T-cell (primary cell): ENCODE data around the gene TMEM232. TPM values are rescaled to one million over a fixed set of nuclear protein-coding genes. Genes with fewer than 3 reads are reported as not detected.

Source experiments
- ATAC-seq, 4 experiments: fragments of 200-7000 bp in 3 of 4; fragments of 150-1000 bp in 1 of 4; cut with Tn5 transposase; replicated peaks in 1 of 4; 1 replicate in 3 of 4; 2 replicates in 1 of 4; pipeline ENCODE4 v1.10.0; 2021; ENCODE audit warnings: moderate library complexity in 3 of 4, mild to moderate bottlenecking in 2 of 4, moderate number of reproducible peaks in 1 of 4
- CTCF ChIA-PET, 2 donors: fragments of 300-600 bp; sonication (Branson Sonifier 250); formaldehyde crosslinking; loops; one replicate each; lab custom pipeline; 2022; ENCODE audit warnings: antibody characterized with exemption in 2 of 2; lab: Charles Lee
- POLR2A ChIA-PET, 2 donors: fragments of 300-600 bp; sonication (Branson Sonifier 250); formaldehyde crosslinking; loops; one replicate each; lab custom pipeline; 2022; ENCODE audit warnings: antibody characterized with exemption in 2 of 2; lab: Charles Lee
- DNase-seq, 35 experiments: peaks; one replicate each; pipeline versions ENCODE4 v3.0.0 to v3.0.0-alpha.2; 2013 to 2023
- H3K27ac ChIP-seq: one replicate; pipeline ENCODE4 v1.5.1; 2013; ENCODE audit warnings: low read length
- H3K27me3 ChIP-seq, 2 experiments: replicated peaks in 1 of 2; 1 replicate in 1 of 2; 2 replicates in 1 of 2; pipeline versions ENCODE4 v1.6.1 to v1.7.0; 2013; ENCODE audit warnings: low read length in 1 of 2, mixed read lengths in 1 of 2; ENCODE audit not compliant: control insufficient read depth in 2 of 2, insufficient read depth in 2 of 2; ENCODE audit errors: extremely low read depth in 1 of 2
- H3K36me3 ChIP-seq, 2 donors: 1 replicate in 1 of 2; 2 replicates in 1 of 2; pipeline versions ENCODE4 v1.6.1 to v1.7.0; 2013; ENCODE audit warnings: low read length in 1 of 2; ENCODE audit not compliant: control insufficient read depth in 2 of 2, insufficient read depth in 1 of 2; ENCODE audit errors: extremely low read depth in 1 of 2
- H3K4me1 ChIP-seq, 2 experiments: 1 replicate in 1 of 2; 2 replicates in 1 of 2; pipeline versions ENCODE4 v1.6.1 to v1.7.0; 2013; ENCODE audit warnings: low read length in 2 of 2, mixed read lengths in 1 of 2; ENCODE audit not compliant: insufficient read depth in 2 of 2, control insufficient read depth in 1 of 2; ENCODE audit errors: extremely low read depth in 1 of 2
- H3K4me3 ChIP-seq, 2 donors: 1 replicate in 1 of 2; 2 replicates in 1 of 2; pipeline versions ENCODE4 v1.5.1 to v1.7.0; 2013; ENCODE audit warnings: mild to moderate bottlenecking in 2 of 2, low read length in 1 of 2, moderate library complexity in 1 of 2; ENCODE audit not compliant: control insufficient read depth in 1 of 2; ENCODE audit errors: extremely low read depth in 1 of 2
- H3K9me3 ChIP-seq: 2 replicates; pipeline ENCODE4 v1.7.0; 2013
- H3K27ac Mint-ChIP-seq, 2 donors: one replicate each; pipeline ENCODE4 v1.8.0; 2020 to 2021; ENCODE audit warnings: mild to moderate bottlenecking in 2 of 2, mixed read lengths in 2 of 2
- H3K27me3 Mint-ChIP-seq, 2 donors: one replicate each; pipeline ENCODE4 v1.8.0; 2021 to 2022; ENCODE audit warnings: mixed read lengths in 2 of 2
- H3K36me3 Mint-ChIP-seq: one replicate; pipeline ENCODE4 v1.8.0; 2021; ENCODE audit warnings: mixed read lengths
- H3K4me1 Mint-ChIP-seq, 3 donors: one replicate each; pipeline ENCODE4 v1.8.0; 2020 to 2022; ENCODE audit warnings: mixed read lengths in 3 of 3, mild to moderate bottlenecking in 1 of 3
- H3K4me3 Mint-ChIP-seq, 3 donors: one replicate each; pipeline ENCODE4 v1.8.0; 2020 to 2022; ENCODE audit warnings: mild to moderate bottlenecking in 3 of 3, mixed read lengths in 3 of 3, moderate library complexity in 3 of 3
- H3K9me3 Mint-ChIP-seq, 3 donors: one replicate each; pipeline ENCODE4 v1.8.0; 2020 to 2022; ENCODE audit warnings: mixed read lengths in 3 of 3
- WGBS: methylation state at CpG from one replicate; pipeline ENCODE4 v1.1.5; 2013; ENCODE audit warnings: missing lambda C conversion rate; ENCODE audit not compliant: insufficient coverage; 5-methylcytosine and 5-hydroxymethylcytosine counted together
- total RNA-seq, 35 experiments: library from RNA in 6 of 35; stranded (reverse) in 6 of 35; fragments of 120-200 nt in 1 of 35; gene quantifications; one replicate each; pipeline versions ENCODE4 v1.2.1 to v1.2.4 and lab custom pipeline; 2013 to 2026

The TMEM232 gene
- total RNA-seq, 5 donors from 2014 or later (not counting 1 experiment from before 2014, with no cell fraction given), result 1.1 to 2.9 (median 1.5) TPM

GRCh38 chr5:110409571-110409970, 316.9 kb downstream of the TMEM232 start:
- Histone ChIP-seq H3K27ac (no peak overlapping the region), H3K4me1 (no peaks in the 10 kb centered on the region), H3K36me3 (no peaks in the 10 kb centered on the region), H3K9me3 (no peaks in the 10 kb centered on the region), H3K4me3 (no peak overlapping the region), H3K27me3 (no peaks in the 10 kb centered on the region)
- ChIA-PET CTCF (interaction anchor here in 1 of 2 donors (1.6 kb wide), 1 partner anchor 719 kb away, joined by 3 read pairs; no protein-coding TSS in a partner anchor), POLR2A (interaction anchor here in 1 of 2 donors (0.6 kb wide), 1 partner anchor 19 kb away, joined by 3 read pairs; no protein-coding TSS in a partner anchor)
- Mint-ChIP-seq H3K4me1 (no peaks in the 10 kb centered on the region), H3K9me3 (no peaks in the 10 kb centered on the region), H3K36me3 (no peaks in the 10 kb centered on the region), H3K27me3 (no peaks in the 10 kb centered on the region), H3K4me3 (no peak overlapping the region), H3K27ac (no peak overlapping the region)
- ATAC-seq (no peak), DNase-seq (no peak)
- WGBS, result no CpG with 5 or more reads among the region's 3 CpGs

GRCh38 chr5:110402562-110402961, 323.9 kb downstream of the TMEM232 start:
- Mint-ChIP-seq H3K27me3 (peaks cover 0 to 3% of the 10 kb centered on the region in 2 donors), H3K36me3 (no peaks in the 10 kb centered on the region), H3K9me3 (no peaks in the 10 kb centered on the region), H3K4me3 (no peak overlapping the region), H3K4me1 (no peaks in the 10 kb centered on the region), H3K27ac (no peak overlapping the region)
- POLR2A ChIA-PET, result no interaction called here
- Histone ChIP-seq H3K4me3 (no peak overlapping the region), H3K27me3 (no peaks in the 10 kb centered on the region), H3K9me3 (no peaks in the 10 kb centered on the region), H3K4me1 (no peaks in the 10 kb centered on the region), H3K27ac (no peak overlapping the region), H3K36me3 (no peaks in the 10 kb centered on the region)
- WGBS, result 80% methylated on average over 1 of the region's 1 CpG
- no peak for DNase-seq
- CTCF ChIA-PET, result no interaction called here
- ATAC-seq, result no peak

- Histone ChIP-seq H3K27ac (no peak overlapping the region), H3K4me3 (no peak overlapping the region), H3K36me3 (no peaks in the 10 kb centered on the region), H3K27me3 (no peaks in the 10 kb centered on the region), H3K9me3 (no peaks in the 10 kb centered on the region), H3K4me1 (no peaks in the 10 kb centered on the region)
- POLR2A ChIA-PET, result no interaction called here
- H3K27ac Mint-ChIP-seq, result no peak overlapping the region
- H3K27me3 Mint-ChIP-seq, result peaks cover 0 to 3% of the 10 kb centered on the region in 2 donors
- no peaks in the 10 kb centered on the region for H3K9me3 Mint-ChIP-seq
- CTCF ChIA-PET, result no interaction called here
- DNase-seq (no peak), ATAC-seq (no peak)
- H3K4me1 Mint-ChIP-seq, result no peaks in the 10 kb centered on the region
- H3K36me3 Mint-ChIP-seq, result no peaks in the 10 kb centered on the region
- no CpG with 5 or more reads among the region's 4 CpGs for WGBS
- H3K4me3 Mint-ChIP-seq, result no peak overlapping the region
Observed at GRCh38 chr5:110401881-110402280, 324.6 kb downstream of the TMEM232 start.

GRCh38 chr5:110398951-110399350, 327.5 kb downstream of the TMEM232 start:
- H3K4me1 Mint-ChIP-seq, result no peaks in the 10 kb centered on the region
- H3K27ac ChIP-seq, result no peak overlapping the region
- POLR2A ChIA-PET, result no interaction called here
- H3K27me3 Mint-ChIP-seq, result peaks cover 0 to 3% of the 10 kb centered on the region in 2 donors
- H3K9me3 Mint-ChIP-seq, result no peaks in the 10 kb centered on the region
- H3K4me1 ChIP-seq, result no peaks in the 10 kb centered on the region
- no peak overlapping the region for H3K4me3 Mint-ChIP-seq
- H3K9me3 ChIP-seq, result no peaks in the 10 kb centered on the region
- H3K4me3 ChIP-seq, result no peak overlapping the region
- H3K27ac Mint-ChIP-seq, result no peak overlapping the region
- H3K36me3 ChIP-seq, result no peaks in the 10 kb centered on the region
- CTCF ChIA-PET, result interaction anchor here in 1 of 2 donors (1.1 kb wide), 1 partner anchor 13 kb away, joined by 3 read pairs; no protein-coding TSS in a partner anchor
- no peaks in the 10 kb centered on the region for H3K27me3 ChIP-seq
- ATAC-seq, result no peak
- no CpG with 5 or more reads among the region's 2 CpGs for WGBS
- no peak for DNase-seq
- H3K36me3 Mint-ChIP-seq, result no peaks in the 10 kb centered on the region

GRCh38 chr5:110397281-110397680, 329.2 kb downstream of the TMEM232 start:
- H3K9me3 ChIP-seq, result no peaks in the 10 kb centered on the region
- no CpG with 5 or more reads among the region's 1 CpG for WGBS
- H3K4me3 ChIP-seq, result no peak overlapping the region
- no peaks in the 10 kb centered on the region for H3K4me1 ChIP-seq
- no peaks in the 10 kb centered on the region for H3K36me3 ChIP-seq
- ChIA-PET POLR2A (no interaction called here), CTCF (no interaction called here)
- peaks cover 0 to under 1% of the 10 kb centered on the region in 2 donors for H3K27me3 Mint-ChIP-seq
- H3K4me1 Mint-ChIP-seq, result no peaks in the 10 kb centered on the region
- no peaks in the 10 kb centered on the region for H3K27me3 ChIP-seq
- no peak overlapping the region for H3K27ac Mint-ChIP-seq
- no peak overlapping the region for H3K27ac ChIP-seq
- no peak for DNase-seq
- H3K4me3 Mint-ChIP-seq, result no peak overlapping the region
- H3K36me3 Mint-ChIP-seq, result no peaks in the 10 kb centered on the region
- ATAC-seq, result no peak
- no peaks in the 10 kb centered on the region for H3K9me3 Mint-ChIP-seq

- ChIA-PET POLR2A (no interaction called here), CTCF (no interaction called here)
- Mint-ChIP-seq H3K27me3 (peaks cover 0 to 3% of the 10 kb centered on the region in 2 donors), H3K36me3 (no peaks in the 10 kb centered on the region), H3K9me3 (peaks cover 0 to 6% (median 0%) of the 10 kb centered on the region in 3 donors), H3K4me3 (no peak overlapping the region), H3K4me1 (no peaks in the 10 kb centered on the region), H3K27ac (no peak overlapping the region)
- Histone ChIP-seq H3K27me3 (no peaks in the 10 kb centered on the region), H3K4me3 (no peak overlapping the region), H3K36me3 (no peaks in the 10 kb centered on the region), H3K4me1 (no peaks in the 10 kb centered on the region), H3K27ac (no peak overlapping the region), H3K9me3 (no peaks in the 10 kb centered on the region)
- DNase-seq, result no peak
- no peak for ATAC-seq
Observed at GRCh38 chr5:110386782-110387181, 339.7 kb downstream of the TMEM232 start.

- H3K4me3 ChIP-seq, result no peak overlapping the region
- no peak overlapping the region for H3K4me3 Mint-ChIP-seq
- no peak for DNase-seq
- peaks cover 0 to 6% (median 0%) of the 10 kb centered on the region in 3 donors for H3K9me3 Mint-ChIP-seq
- no peaks in the 10 kb centered on the region for H3K36me3 ChIP-seq
- no peaks in the 10 kb centered on the region for H3K27me3 ChIP-seq
- no peaks in the 10 kb centered on the region for H3K4me1 ChIP-seq
- no peak for ATAC-seq
- peaks cover 0 to 3% of the 10 kb centered on the region in 2 donors for H3K27me3 Mint-ChIP-seq
- H3K9me3 ChIP-seq, result no peaks in the 10 kb centered on the region
- H3K4me1 Mint-ChIP-seq, result no peaks in the 10 kb centered on the region
- H3K36me3 Mint-ChIP-seq, result no peaks in the 10 kb centered on the region
- no peak overlapping the region for H3K27ac ChIP-seq
- POLR2A ChIA-PET, result no interaction called here
- H3K27ac Mint-ChIP-seq, result no peak overlapping the region
- CTCF ChIA-PET, result no interaction called here
Observed at GRCh38 chr5:110383231-110383630, 343.2 kb downstream of the TMEM232 start.
